ENCODE data around the gene MRTFB.

Gene MRTFB

GRCh38 chr16:14128097-14128496 is 57.0 kb downstream of the MRTFB start:
- in situ Hi-C loops (cut with MboI; ENCODE audit: low sequenced_read_pairs): no loop called here

- in situ Hi-C loops (cut with MboI; ENCODE audit: low sequenced_read_pairs): no loop called here
Observed at GRCh38 chr16:14129502-14129901, 58.4 kb downstream of the MRTFB start.

- in situ Hi-C loops (cut with MboI; ENCODE audit: low sequenced_read_pairs): no loop called here
Observed at GRCh38 chr16:14131774-14132695, 60.9 kb downstream of the MRTFB start.

- in situ Hi-C loops (cut with MboI; ENCODE audit: low sequenced_read_pairs): no loop called here
Observed at GRCh38 chr16:14132696-14133048, 61.6 kb downstream of the MRTFB start.

GRCh38 chr16:14133907-14134306 is 62.8 kb downstream of the MRTFB start:
- in situ Hi-C loops (cut with MboI; ENCODE audit: low sequenced_read_pairs): no loop called here

- in situ Hi-C loops (cut with MboI; ENCODE audit: low sequenced_read_pairs): no loop called here
Observed at GRCh38 chr16:14135704-14136103, 64.6 kb downstream of the MRTFB start.

- in situ Hi-C loops (cut with MboI; ENCODE audit: low sequenced_read_pairs): no loop called here
Observed at GRCh38 chr16:14139872-14140271, 68.8 kb downstream of the MRTFB start.

GRCh38 chr16:14140923-14141322 is 69.8 kb downstream of the MRTFB start:
- in situ Hi-C loops (cut with MboI; ENCODE audit: low sequenced_read_pairs): no loop called here

GRCh38 chr16:14146445-14146844 is 75.3 kb downstream of the MRTFB start:
- in situ Hi-C loops (cut with MboI; ENCODE audit: low sequenced_read_pairs): no loop called here

GRCh38 chr16:14148016-14148415 is 76.9 kb downstream of the MRTFB start:
- in situ Hi-C loops (cut with MboI; ENCODE audit: low sequenced_read_pairs): no loop called here

GRCh38 chr16:14148569-14148968 is 77.5 kb downstream of the MRTFB start:
- in situ Hi-C loops (cut with MboI; ENCODE audit: low sequenced_read_pairs): no loop called here

GRCh38 chr16:14150796-14151195 is 79.7 kb downstream of the MRTFB start:
- in situ Hi-C loops (cut with MboI; ENCODE audit: low sequenced_read_pairs): no loop called here

GRCh38 chr16:14151256-14152030 is 80.3 kb downstream of the MRTFB start:
- in situ Hi-C loops (cut with MboI; ENCODE audit: low sequenced_read_pairs): no loop called here

GRCh38 chr16:14155572-14156190 is 84.6 kb downstream of the MRTFB start:
- in situ Hi-C loops (cut with MboI; ENCODE audit: low sequenced_read_pairs): no loop called here

GRCh38 chr16:14164916-14165662 is 94.0 kb downstream of the MRTFB start:
- in situ Hi-C loops (cut with MboI; ENCODE audit: low sequenced_read_pairs): no loop called here

- in situ Hi-C loops (cut with MboI; ENCODE audit: low sequenced_read_pairs): no loop called here
Observed at GRCh38 chr16:14168146-14168545, 97.0 kb downstream of the MRTFB start.

- in situ Hi-C loops (cut with MboI; ENCODE audit: low sequenced_read_pairs): no loop called here
Observed at GRCh38 chr16:14172200-14172809, 101.2 kb downstream of the MRTFB start.

- in situ Hi-C loops (cut with MboI; ENCODE audit: low sequenced_read_pairs): no loop called here
Observed at GRCh38 chr16:14175086-14175485, 104.0 kb downstream of the MRTFB start.

- in situ Hi-C loops (cut with MboI; ENCODE audit: low sequenced_read_pairs): no loop called here
Observed at GRCh38 chr16:14177704-14178103, 106.6 kb downstream of the MRTFB start.

- in situ Hi-C loops (cut with MboI; ENCODE audit: low sequenced_read_pairs): no loop called here
Observed at GRCh38 chr16:14179116-14179515, 108.0 kb downstream of the MRTFB start.
